ENCODE results near the gene THRSP. TPM values are rescaled to one million over a fixed set of nuclear protein-coding genes. Genes with fewer than 3 reads are reported as not detected.

Gene THRSP
- total RNA-seq, 1 donor from 2014 or later: not detected

DNA sequence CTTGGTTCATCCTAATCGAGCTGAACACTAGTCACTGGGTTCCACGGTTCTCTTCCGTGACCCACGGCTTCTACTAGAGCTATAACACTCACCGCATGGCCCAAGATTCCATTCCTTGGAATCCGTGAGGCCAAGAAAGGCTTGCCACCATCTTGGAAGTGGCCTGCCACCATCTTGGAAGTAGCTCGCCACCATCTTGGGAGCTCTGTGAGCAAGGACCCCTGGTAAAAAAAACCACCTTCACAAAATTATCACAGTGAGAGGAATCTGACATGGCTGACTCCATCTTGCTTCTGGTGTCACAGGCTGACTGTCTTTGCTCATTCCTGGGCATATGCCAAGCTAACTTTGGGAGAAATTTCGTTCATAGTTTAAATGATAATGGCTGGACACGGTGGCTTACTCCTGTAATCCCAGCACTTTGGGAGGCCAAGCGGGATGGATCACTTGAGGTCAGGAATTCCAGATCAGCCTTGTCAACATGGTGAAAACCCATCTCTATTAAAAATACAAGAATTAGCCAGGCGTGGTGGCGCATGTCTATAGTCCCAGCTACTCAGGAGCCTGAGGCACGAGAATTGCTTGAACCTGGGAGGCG, 21.7 kb upstream of the THRSP start:
- Histone ChIP-seq H3K27me3 (ENCODE audit: control insufficient read depth, insufficient read depth, low read length) (no peaks in the 10 kb centered on the region), H3K4me3 (ENCODE audit: low read depth, low read length) (no peak overlapping the region), H3K36me3 (ENCODE audit: control insufficient read depth, insufficient read depth, low read length) (no peaks in the 10 kb centered on the region)
- no peak for DNase-seq (ENCODE audit: low read depth)
- TF ChIP-seq, protein P1, sequence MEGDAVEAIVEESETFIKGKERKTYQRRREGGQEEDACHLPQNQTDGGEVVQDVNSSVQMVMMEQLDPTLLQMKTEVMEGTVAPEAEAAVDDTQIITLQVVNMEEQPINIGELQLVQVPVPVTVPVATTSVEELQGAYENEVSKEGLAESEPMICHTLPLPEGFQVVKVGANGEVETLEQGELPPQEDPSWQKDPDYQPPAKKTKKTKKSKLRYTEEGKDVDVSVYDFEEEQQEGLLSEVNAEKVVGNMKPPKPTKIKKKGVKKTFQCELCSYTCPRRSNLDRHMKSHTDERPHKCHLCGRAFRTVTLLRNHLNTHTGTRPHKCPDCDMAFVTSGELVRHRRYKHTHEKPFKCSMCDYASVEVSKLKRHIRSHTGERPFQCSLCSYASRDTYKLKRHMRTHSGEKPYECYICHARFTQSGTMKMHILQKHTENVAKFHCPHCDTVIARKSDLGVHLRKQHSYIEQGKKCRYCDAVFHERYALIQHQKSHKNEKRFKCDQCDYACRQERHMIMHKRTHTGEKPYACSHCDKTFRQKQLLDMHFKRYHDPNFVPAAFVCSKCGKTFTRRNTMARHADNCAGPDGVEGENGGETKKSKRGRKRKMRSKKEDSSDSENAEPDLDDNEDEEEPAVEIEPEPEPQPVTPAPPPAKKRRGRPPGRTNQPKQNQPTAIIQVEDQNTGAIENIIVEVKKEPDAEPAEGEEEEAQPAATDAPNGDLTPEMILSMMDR (IDR thresholded peaks at IDR 0.05; ENCODE audit: insufficient read depth, low read length, poor library complexity, severe bottlenecking): no peak

GRCh38 chr11:78044706-78045105, 19.0 kb upstream of the THRSP start:
- no peak for DNase-seq (ENCODE audit: low read depth)
- Histone ChIP-seq H3K27me3 (ENCODE audit: control insufficient read depth, insufficient read depth, low read length) (no peaks in the 10 kb centered on the region), H3K4me3 (ENCODE audit: low read depth, low read length) (no peak overlapping the region), H3K36me3 (ENCODE audit: control insufficient read depth, insufficient read depth, low read length) (no peaks in the 10 kb centered on the region)
- TF ChIP-seq, protein P1 (IDR thresholded peaks at IDR 0.05; ENCODE audit: insufficient read depth, low read length, poor library complexity, severe bottlenecking): no peak

DNA sequence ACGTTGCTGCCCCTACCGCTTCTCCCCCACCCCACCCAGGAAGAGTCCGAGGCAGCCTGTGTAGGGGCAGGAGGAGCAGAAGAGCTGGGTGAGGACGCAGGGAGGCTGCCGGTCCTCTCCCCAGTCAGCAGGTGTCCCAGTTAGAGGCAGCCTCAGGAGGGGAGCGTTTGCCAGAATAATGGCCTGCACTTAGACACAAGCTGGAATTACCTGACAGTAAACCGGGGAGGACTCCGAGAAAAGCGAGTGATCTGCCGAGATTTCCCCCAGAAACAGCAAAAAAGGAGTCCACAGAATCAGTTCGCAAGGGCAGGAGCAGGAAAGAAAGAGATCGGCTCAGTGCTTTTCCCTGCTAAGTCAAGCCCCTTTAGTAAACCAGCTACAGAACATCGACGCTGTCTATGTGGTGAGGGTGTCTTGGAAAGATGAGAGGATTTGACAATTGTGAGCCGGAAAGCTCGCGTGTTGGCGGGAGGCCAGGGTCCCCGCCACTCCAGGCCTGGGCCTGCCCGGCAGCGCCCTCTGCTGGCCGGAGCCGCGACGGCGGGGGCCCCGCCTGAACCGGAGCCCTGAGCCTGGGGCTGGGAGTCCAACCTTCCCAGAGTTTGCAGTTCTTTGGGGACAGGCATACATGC, 17.7 kb upstream of the THRSP start:
- Histone ChIP-seq H3K27me3 (ENCODE audit: control insufficient read depth, insufficient read depth, low read length) (no peaks in the 10 kb centered on the region), H3K4me3 (ENCODE audit: low read depth, low read length) (peak overlapping the region; percentile 35), H3K36me3 (ENCODE audit: control insufficient read depth, insufficient read depth, low read length) (no peaks in the 10 kb centered on the region)
- DNase-seq (ENCODE audit: low read depth): no peak
- TF ChIP-seq, protein P1 (IDR thresholded peaks at IDR 0.05; ENCODE audit: insufficient read depth, low read length, poor library complexity, severe bottlenecking): peak; percentile 73

DNA sequence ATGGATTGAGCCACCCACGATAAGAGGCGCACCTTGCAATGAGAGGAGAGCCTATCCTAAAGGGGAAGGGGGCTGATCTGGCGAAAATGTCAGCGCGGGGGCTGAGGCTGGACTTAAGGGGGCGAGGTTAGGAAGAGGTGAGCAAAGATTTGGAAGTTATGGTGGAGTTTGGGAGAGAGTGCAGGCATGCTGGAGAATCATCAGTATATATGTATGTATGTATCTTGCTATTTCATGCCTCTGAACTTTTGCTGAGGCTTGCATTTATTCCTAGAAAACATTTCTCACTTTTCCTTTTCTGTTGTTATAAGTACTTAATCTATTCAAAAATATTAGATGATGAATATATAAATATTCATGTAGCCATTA, 17.2 kb upstream of the THRSP start:
- H3K4me3 ChIP-seq (ENCODE audit: low read depth, low read length): no peak overlapping the region
- no peaks in the 10 kb centered on the region for H3K27me3 ChIP-seq (ENCODE audit: control insufficient read depth, insufficient read depth, low read length)
- DNase-seq (ENCODE audit: low read depth): no peak
- TF ChIP-seq, protein P1 (IDR thresholded peaks at IDR 0.05; ENCODE audit: insufficient read depth, low read length, poor library complexity, severe bottlenecking): no peak
- no peaks in the 10 kb centered on the region for H3K36me3 ChIP-seq (ENCODE audit: control insufficient read depth, insufficient read depth, low read length)

DNA sequence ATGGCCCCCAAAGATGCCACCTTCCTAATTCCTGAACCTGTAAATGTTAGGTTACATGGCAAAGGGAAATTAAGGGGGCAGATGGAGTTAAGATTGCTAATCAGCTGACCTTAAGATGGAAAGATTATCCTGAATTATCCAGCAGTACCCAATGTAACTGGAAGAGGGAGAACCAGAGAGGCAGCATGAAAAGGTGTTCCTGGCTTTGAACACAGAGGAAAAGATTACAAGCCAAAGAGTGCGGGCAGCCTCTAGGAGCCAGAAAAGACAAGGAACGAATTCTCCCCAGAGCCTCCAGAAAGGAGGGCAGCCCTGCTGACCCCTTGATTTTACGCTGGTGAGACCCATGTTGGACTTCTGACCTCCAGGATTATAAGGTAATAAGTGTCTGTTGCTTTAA, 15.1 kb upstream of the THRSP start:
- Histone ChIP-seq H3K4me3 (ENCODE audit: low read depth, low read length) (no peak overlapping the region), H3K27me3 (ENCODE audit: control insufficient read depth, insufficient read depth, low read length) (no peaks in the 10 kb centered on the region), H3K36me3 (ENCODE audit: control insufficient read depth, insufficient read depth, low read length) (no peaks in the 10 kb centered on the region)
- TF ChIP-seq, protein P1 (IDR thresholded peaks at IDR 0.05; ENCODE audit: insufficient read depth, low read length, poor library complexity, severe bottlenecking): no peak
- no peak for DNase-seq (ENCODE audit: low read depth)

DNA sequence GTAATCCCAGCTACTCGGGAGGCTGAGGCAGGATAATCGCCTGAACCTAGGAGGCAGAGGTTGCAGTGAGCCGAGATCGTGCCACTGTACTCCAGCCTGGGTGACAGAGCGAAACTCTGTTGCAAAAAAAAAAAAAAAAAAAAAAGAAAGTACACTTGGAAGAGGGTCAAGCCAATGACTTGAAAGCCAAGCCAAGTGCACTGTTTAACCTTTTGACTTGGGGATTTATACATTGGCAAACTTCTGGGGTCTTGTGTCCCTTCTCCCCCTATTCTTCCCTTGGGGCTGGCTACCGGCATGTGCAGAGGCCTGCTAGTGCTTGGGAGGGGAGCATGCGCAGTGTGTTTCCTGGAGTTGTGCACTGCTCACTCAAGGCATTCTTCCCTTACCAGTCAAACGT, 14.3 kb upstream of the THRSP start:
- Histone ChIP-seq H3K4me3 (ENCODE audit: low read depth, low read length) (no peak overlapping the region), H3K36me3 (ENCODE audit: control insufficient read depth, insufficient read depth, low read length) (no peaks in the 10 kb centered on the region), H3K27me3 (ENCODE audit: control insufficient read depth, insufficient read depth, low read length) (no peaks in the 10 kb centered on the region)
- TF ChIP-seq, protein P1 (IDR thresholded peaks at IDR 0.05; ENCODE audit: insufficient read depth, low read length, poor library complexity, severe bottlenecking): no peak
- no peak for DNase-seq (ENCODE audit: low read depth)

All from kidney epithelial cell (primary cell).